Calu3 (cell line): ENCODE measurements around the gene FOSB. TPM values are rescaled to one million over a fixed set of nuclear protein-coding genes. Genes with fewer than 3 reads are reported as not detected.

Source experiments
- BruUV-seq: library from RNA; stranded (reverse); fragments of 400-500 nt; replicated peaks from 2 replicates; lab custom pipeline; 2021; lab: Mats Ljungman, UMichigan
- CTCF ChIA-PET: fragments of 300-600 bp; sonication (Branson Sonifier 250); formaldehyde crosslinking; loops from one replicate; lab custom pipeline; 2022; ENCODE audit warnings: antibody characterized with exemption; lab: Charles Lee
- DNase-seq: peaks from one replicate; pipeline ENCODE4 v3.0.0; 2022
- H3K27ac Mint-ChIP-seq: one replicate; pipeline ENCODE4 v1.8.0; 2022; ENCODE audit warnings: mixed read lengths; ENCODE audit not compliant: unreplicated experiment
- H3K27me3 Mint-ChIP-seq: one replicate; pipeline ENCODE4 v1.8.0; 2022; ENCODE audit warnings: mixed read lengths; ENCODE audit not compliant: unreplicated experiment
- H3K36me3 Mint-ChIP-seq: one replicate; pipeline ENCODE4 v1.8.0; 2022; ENCODE audit warnings: mild to moderate bottlenecking, moderate library complexity, mixed read lengths; ENCODE audit not compliant: insufficient read depth, unreplicated experiment
- H3K4me1 Mint-ChIP-seq: one replicate; pipeline ENCODE4 v1.8.0; 2022; ENCODE audit warnings: mild to moderate bottlenecking, low read depth, mixed read lengths; ENCODE audit not compliant: unreplicated experiment
- H3K4me3 Mint-ChIP-seq: one replicate; pipeline ENCODE4 v1.8.0; 2022; ENCODE audit warnings: mild to moderate bottlenecking, low read depth, moderate library complexity, mixed read lengths; ENCODE audit not compliant: unreplicated experiment
- H3K9me3 Mint-ChIP-seq: one replicate; pipeline ENCODE4 v1.8.0; 2022; ENCODE audit warnings: low read depth, mixed read lengths; ENCODE audit not compliant: unreplicated experiment
- intact Hi-C: fragments of 100-400 bp; cut with micrococcal nuclease; formaldehyde crosslinking; loops from one replicate; pipeline ENCODE4 v1.10.0; 2022; ENCODE audit not compliant: unreplicated experiment
- total RNA-seq: library from RNA; stranded (reverse); gene quantifications from 2 replicates; pipeline ENCODE4 v1.2.3, GENCODE V29; 2022
- TF ChIP-seq, protein P1 (sequence below): fragments of 200-600 bp; IDR thresholded peaks from one replicate; pipeline ENCODE4 v1.8.0; 2022; ENCODE audit warnings: antibody characterized with exemption; ENCODE audit not compliant: unreplicated experiment

FOSB gene
- total RNA-seq, 1 experiment from 2014 or later, result 23.8 TPM

DNA sequence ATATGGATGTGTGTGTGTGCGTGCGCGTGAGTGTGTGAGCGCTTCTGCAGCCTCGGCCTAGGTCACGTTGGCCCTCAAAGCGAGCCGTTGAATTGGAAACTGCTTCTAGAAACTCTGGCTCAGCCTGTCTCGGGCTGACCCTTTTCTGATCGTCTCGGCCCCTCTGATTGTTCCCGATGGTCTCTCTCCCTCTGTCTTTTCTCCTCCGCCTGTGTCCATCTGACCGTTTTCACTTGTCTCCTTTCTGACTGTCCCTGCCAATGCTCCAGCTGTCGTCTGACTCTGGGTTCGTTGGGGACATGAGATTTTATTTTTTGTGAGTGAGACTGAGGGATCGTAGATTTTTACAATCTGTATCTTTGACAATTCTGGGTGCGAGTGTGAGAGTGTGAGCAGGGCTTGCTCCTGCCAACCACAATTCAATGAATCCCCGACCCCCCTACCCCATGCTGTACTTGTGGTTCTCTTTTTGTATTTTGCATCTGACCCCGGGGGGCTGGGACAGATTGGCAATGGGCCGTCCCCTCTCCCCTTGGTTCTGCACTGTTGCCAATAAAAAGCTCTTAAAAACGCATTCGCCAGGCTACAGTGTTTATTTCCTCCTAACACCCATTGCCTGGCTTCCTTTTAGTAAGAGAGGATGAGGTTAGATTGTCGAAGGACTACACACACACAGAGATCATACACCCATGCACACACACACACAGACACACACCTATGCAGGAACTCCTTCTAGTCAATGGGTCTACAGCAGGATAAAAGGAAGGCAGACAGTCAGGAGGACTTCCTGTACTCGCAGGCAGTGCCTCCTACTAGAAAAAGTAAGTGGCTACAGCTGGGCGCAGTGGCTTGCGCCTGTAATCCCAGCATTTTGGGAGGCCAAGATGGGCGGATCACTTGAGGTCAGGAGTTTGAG is 7.1 kb downstream of the FOSB start:
- Mint-ChIP-seq H3K9me3 (no peaks in the 10 kb centered on the region), H3K27ac (peak overlapping the region; percentile 58), H3K27me3 (peaks cover 14% of the 10 kb centered on the region), H3K36me3 (peaks cover 88% of the 10 kb centered on the region), H3K4me3 (no peak overlapping the region), H3K4me1 (peaks cover 44% of the 10 kb centered on the region)
- CTCF ChIA-PET, result interaction anchor here (1.4 kb wide), 1 partner anchor 35 kb away, joined by 6 read pairs; no protein-coding TSS in a partner anchor
- TF ChIP-seq, protein P1, sequence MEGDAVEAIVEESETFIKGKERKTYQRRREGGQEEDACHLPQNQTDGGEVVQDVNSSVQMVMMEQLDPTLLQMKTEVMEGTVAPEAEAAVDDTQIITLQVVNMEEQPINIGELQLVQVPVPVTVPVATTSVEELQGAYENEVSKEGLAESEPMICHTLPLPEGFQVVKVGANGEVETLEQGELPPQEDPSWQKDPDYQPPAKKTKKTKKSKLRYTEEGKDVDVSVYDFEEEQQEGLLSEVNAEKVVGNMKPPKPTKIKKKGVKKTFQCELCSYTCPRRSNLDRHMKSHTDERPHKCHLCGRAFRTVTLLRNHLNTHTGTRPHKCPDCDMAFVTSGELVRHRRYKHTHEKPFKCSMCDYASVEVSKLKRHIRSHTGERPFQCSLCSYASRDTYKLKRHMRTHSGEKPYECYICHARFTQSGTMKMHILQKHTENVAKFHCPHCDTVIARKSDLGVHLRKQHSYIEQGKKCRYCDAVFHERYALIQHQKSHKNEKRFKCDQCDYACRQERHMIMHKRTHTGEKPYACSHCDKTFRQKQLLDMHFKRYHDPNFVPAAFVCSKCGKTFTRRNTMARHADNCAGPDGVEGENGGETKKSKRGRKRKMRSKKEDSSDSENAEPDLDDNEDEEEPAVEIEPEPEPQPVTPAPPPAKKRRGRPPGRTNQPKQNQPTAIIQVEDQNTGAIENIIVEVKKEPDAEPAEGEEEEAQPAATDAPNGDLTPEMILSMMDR, result no peak
- intact Hi-C loops, result no loop called here
- BruUV-seq, result no TSS peak
- no peak for DNase-seq

DNA sequence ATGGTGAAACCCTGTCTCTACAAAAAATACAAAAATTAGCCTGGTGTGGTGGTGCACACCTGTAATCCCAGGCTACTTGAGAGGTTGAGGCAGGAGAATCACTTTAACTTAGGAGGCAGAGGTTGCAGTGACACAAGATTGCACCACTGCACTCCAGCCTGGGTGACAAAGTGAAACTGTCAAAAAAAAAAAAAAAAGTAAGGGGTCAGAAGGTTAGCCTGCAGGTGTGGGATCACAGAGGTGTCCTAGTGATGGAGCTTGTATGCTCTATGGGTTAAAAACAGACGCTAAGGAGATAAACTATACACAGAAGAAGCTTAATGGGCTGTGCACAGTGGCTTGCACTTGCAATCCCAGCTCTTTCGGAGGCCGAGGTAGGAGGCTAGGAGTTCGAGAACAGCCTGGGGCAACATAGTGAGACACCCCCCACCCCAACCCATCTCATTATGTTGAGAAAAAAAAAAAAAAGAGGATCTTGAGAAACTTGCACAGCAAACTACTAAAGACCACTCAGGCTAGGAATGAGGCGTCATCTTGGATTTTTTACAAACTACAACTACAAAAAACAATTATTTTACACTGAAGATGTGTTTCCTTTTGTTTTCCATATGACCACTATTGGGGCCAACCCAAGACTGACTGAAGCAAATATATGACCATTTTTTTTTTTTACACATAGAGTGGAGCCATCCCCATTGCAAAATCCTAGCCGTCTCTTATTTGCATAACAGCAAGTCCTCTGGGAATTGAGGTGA is 7.9 kb downstream of the FOSB start:
- peak overlapping the region; percentile 2 for H3K4me3 Mint-ChIP-seq
- peaks cover 80% of the 10 kb centered on the region for H3K36me3 Mint-ChIP-seq
- H3K9me3 Mint-ChIP-seq, result no peaks in the 10 kb centered on the region
- peaks cover 14% of the 10 kb centered on the region for H3K27me3 Mint-ChIP-seq
- CTCF ChIA-PET, result interaction anchor here (1.4 to 3.6 kb wide), 2 partner anchors 8 to 36 kb away, joined by 6 to 61 read pairs; partner anchors contain the start of gene FOSB
- TF ChIP-seq, protein P1, result no peak
- BruUV-seq, result no TSS peak
- H3K4me1 Mint-ChIP-seq, result peaks cover 39% of the 10 kb centered on the region
- intact Hi-C loops, result no loop called here
- peak overlapping the region; percentile 66 for H3K27ac Mint-ChIP-seq
- no peak for DNase-seq

DNA sequence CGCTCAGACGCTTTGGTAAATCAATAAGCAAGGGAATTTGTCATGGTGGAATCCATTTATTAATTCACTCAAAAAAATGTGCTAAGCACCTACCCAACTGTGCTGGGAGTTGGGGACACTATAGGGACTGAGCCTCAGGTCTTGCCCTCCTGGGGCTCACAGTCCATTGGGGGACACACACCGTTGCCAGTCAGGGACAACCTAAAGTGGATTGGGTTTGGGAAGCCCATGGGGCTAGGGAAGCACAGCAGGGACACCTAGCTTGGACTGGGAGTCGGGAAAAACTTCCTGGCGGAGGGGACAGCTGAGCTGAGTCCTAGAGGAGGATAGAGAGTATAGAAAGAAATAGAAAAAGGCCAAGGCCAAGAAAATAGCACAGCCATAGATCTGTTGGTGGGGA is 8.5 kb downstream of the FOSB start:
- Mint-ChIP-seq H3K27me3 (peaks cover 14% of the 10 kb centered on the region), H3K36me3 (peaks cover 74% of the 10 kb centered on the region), H3K27ac (peak overlapping the region; percentile 66), H3K4me1 (peaks cover 39% of the 10 kb centered on the region), H3K9me3 (no peaks in the 10 kb centered on the region), H3K4me3 (peak overlapping the region; percentile 2)
- DNase-seq, result no peak
- CTCF ChIA-PET, result interaction anchor here (0.6 to 4.7 kb wide), 5 partner anchors 8 to 64 kb away, joined by 3 to 181 read pairs (median 6); partner anchors contain the start of gene FOSB
- TF ChIP-seq, protein P1, result no peak
- no TSS peak for BruUV-seq
- intact Hi-C loops, result no loop called here

DNA sequence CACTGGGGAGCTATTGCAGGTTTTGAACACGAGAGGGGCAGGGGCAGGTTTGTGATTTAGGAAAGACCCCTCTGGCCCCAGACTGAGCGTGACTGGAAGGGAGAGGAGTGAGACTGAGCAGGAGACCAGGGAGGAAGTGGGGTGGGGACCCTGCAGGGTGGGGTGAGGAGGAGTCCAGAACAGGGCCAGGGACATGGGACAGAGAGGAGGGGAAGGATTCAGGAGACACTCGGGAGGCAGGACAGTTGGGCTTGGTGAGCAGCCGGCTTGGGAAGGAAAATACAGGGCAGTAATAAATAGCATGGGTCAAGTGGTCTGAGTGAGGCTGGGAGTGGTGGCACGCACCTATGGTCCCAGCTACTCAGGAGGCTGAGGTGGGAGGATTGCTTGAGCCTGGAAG is 9.4 kb downstream of the FOSB start:
- peak overlapping the region; percentile 52 for H3K4me3 Mint-ChIP-seq
- TF ChIP-seq, protein P1, result no peak
- intact Hi-C loops, result no loop called here
- H3K4me1 Mint-ChIP-seq, result peaks cover 39% of the 10 kb centered on the region
- CTCF ChIA-PET, result interaction anchor here (0.6 to 4.7 kb wide), 6 partner anchors 9 to 315 kb away, joined by 3 to 181 read pairs (median 30); partner anchors contain the start of genes DMWD, FOSB and PPP1R13L
- no TSS peak for BruUV-seq
- DNase-seq, result no peak
- peaks cover 14% of the 10 kb centered on the region for H3K27me3 Mint-ChIP-seq
- peaks cover 65% of the 10 kb centered on the region for H3K36me3 Mint-ChIP-seq
- peak overlapping the region; percentile 66 for H3K27ac Mint-ChIP-seq
- H3K9me3 Mint-ChIP-seq, result no peaks in the 10 kb centered on the region
